Body of pancreas (tissue), 4 donors: ENCODE measurements around the gene RAP1GAP2.

Experiments
- POLR2A ChIP-seq, 3 donors: fragments of 450-650 bp; IDR thresholded peaks; one replicate each; pipeline ENCODE4 v1.6.1; 2016; ENCODE audit warnings: antibody characterized with exemption in 3 of 3, mild to moderate bottlenecking in 2 of 3
- TF ChIP-seq, protein P1 (sequence below), 7 experiments: fragments of 450-650 bp in 4 of 7; fragments of 200-600 bp in 3 of 7; sonication (generic) in 3 of 7; IDR thresholded peaks; one replicate each; pipeline ENCODE4 v1.5.1; 2016 to 2019; ENCODE audit warnings: antibody characterized with exemption in 7 of 7

DNA sequence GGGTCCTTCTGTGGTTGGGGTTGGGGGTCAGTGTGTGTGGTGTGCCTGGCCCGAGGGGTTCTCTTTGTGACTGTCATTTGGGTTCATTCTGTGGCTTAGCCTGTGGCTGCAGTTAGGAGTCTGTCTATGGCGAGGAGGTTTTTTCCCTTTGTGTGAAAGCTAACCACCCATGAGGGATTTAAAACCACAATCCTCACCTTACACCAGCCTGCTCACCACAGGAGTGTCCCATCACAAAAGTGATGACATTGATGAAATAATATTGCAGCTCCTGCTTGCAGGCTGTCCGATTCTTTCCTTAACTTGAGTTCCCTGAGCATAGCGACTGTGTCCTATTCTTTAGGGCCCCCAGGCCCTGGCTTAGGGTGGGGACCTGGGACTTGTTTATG, 113.6 kb downstream of the RAP1GAP2 start:
- TF ChIP-seq, protein P1, sequence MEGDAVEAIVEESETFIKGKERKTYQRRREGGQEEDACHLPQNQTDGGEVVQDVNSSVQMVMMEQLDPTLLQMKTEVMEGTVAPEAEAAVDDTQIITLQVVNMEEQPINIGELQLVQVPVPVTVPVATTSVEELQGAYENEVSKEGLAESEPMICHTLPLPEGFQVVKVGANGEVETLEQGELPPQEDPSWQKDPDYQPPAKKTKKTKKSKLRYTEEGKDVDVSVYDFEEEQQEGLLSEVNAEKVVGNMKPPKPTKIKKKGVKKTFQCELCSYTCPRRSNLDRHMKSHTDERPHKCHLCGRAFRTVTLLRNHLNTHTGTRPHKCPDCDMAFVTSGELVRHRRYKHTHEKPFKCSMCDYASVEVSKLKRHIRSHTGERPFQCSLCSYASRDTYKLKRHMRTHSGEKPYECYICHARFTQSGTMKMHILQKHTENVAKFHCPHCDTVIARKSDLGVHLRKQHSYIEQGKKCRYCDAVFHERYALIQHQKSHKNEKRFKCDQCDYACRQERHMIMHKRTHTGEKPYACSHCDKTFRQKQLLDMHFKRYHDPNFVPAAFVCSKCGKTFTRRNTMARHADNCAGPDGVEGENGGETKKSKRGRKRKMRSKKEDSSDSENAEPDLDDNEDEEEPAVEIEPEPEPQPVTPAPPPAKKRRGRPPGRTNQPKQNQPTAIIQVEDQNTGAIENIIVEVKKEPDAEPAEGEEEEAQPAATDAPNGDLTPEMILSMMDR (IDR thresholded peaks at IDR 0.05) = no peak
- TF ChIP-seq POLR2A (IDR thresholded peaks at IDR 0.05) = no peak
